ENCODE measurements around the gene RHOC. TPM values are rescaled to one million over a fixed set of nuclear protein-coding genes. Genes with fewer than 3 reads are reported as not detected.

RHOC gene
- total RNA-seq, 2 experiments from 2014 or later: 23.1 to 43.3 TPM

GRCh38 chr1:112703706-112704105 is 3.2 kb downstream of the RHOC start:
- no TSS peak for BruUV-seq (replicated peaks)
- TF ChIP-seq CTCF (conservative IDR thresholded peaks at IDR 0.05; ENCODE audit: low read length): no peak
- TF ChIP-seq EZH2phosphoT487 (IDR thresholded peaks at IDR 0.05; ENCODE audit: borderline replicate concordance, low read depth, low read length): no peak
- no peaks in the 10 kb centered on the region for H3K36me3 ChIP-seq (ENCODE audit: insufficient read depth, low read length)
- intact Hi-C loops (cut with micrococcal nuclease; ENCODE audit: unreplicated experiment): loop anchor here (2.0 kb wide), 1 partner anchor 237 kb away; no protein-coding TSS in a partner anchor
- H3K4me1 ChIP-seq (ENCODE audit: insufficient read depth, low read length, poor library complexity, severe bottlenecking): peaks cover 64% of the 10 kb centered on the region
- no peaks in the 10 kb centered on the region for H3K9me2 ChIP-seq (ENCODE audit: insufficient read depth, low read length)
- no peak overlapping the region for H3K27ac ChIP-seq (ENCODE audit: low read depth, low read length, poor library complexity, severe bottlenecking)
- ChIA-PET CTCF (ENCODE audit: unreplicated experiment) (interaction anchor here (1.5 kb wide), 1 partner anchor 31 kb away, joined by 5 read pairs; no protein-coding TSS in a partner anchor), POLR2A (interaction anchor here (0.5 to 1.4 kb wide), 5 partner anchors 11 to 312 kb away, joined by 3 to 9 read pairs (median 5); partner anchors contain the start of genes PPM1J and ST7L)
- H3K9me3 ChIP-seq (ENCODE audit: low read length): no peaks in the 10 kb centered on the region
- H3K4me2 ChIP-seq (ENCODE audit: low read length): no peak overlapping the region
- no peak for DNase-seq (ENCODE audit: low spot score)
- no peak overlapping the region for H2AFZ ChIP-seq (ENCODE audit: low read length)
- no peak overlapping the region for H3K4me3 ChIP-seq (ENCODE audit: low read depth, low read length, poor library complexity, severe bottlenecking)
- H4K20me1 ChIP-seq (ENCODE audit: insufficient read depth, low read length): no peaks in the 10 kb centered on the region
- H3K79me2 ChIP-seq (ENCODE audit: insufficient read depth, low read depth, low read length): no peaks in the 10 kb centered on the region

GRCh38 chr1:112702420-112703261 is 4.3 kb downstream of the RHOC start:
- ChIA-PET CTCF (ENCODE audit: unreplicated experiment) (no interaction called here), POLR2A (interaction anchor here (0.9 to 1.1 kb wide), 3 partner anchors 13 to 307 kb away, joined by 3 read pairs; partner anchors contain the start of gene CTTNBP2NL)
- H3K4me3 ChIP-seq (ENCODE audit: low read depth, low read length, poor library complexity, severe bottlenecking): no peak overlapping the region
- no peak overlapping the region for H3K4me2 ChIP-seq (ENCODE audit: low read length)
- no peaks in the 10 kb centered on the region for H4K20me1 ChIP-seq (ENCODE audit: insufficient read depth, low read length)
- intact Hi-C loops (cut with micrococcal nuclease; ENCODE audit: unreplicated experiment): no loop called here
- no peaks in the 10 kb centered on the region for H3K36me3 ChIP-seq (ENCODE audit: insufficient read depth, low read length)
- TF ChIP-seq CTCF (conservative IDR thresholded peaks at IDR 0.05; ENCODE audit: low read length): no peak
- no peak for DNase-seq (ENCODE audit: low spot score)
- H3K79me2 ChIP-seq (ENCODE audit: insufficient read depth, low read depth, low read length): no peaks in the 10 kb centered on the region
- no peaks in the 10 kb centered on the region for H3K9me3 ChIP-seq (ENCODE audit: low read length)
- no peaks in the 10 kb centered on the region for H3K9me2 ChIP-seq (ENCODE audit: insufficient read depth, low read length)
- peaks cover 67% of the 10 kb centered on the region for H3K4me1 ChIP-seq (ENCODE audit: insufficient read depth, low read length, poor library complexity, severe bottlenecking)
- no TSS peak for BruUV-seq (replicated peaks)
- no peak overlapping the region for H3K27ac ChIP-seq (ENCODE audit: low read depth, low read length, poor library complexity, severe bottlenecking)
- H2AFZ ChIP-seq (ENCODE audit: low read length): no peak overlapping the region

- Histone ChIP-seq H3K9me2 (ENCODE audit: insufficient read depth, low read length) (no peaks in the 10 kb centered on the region), H3K4me3 (ENCODE audit: low read depth, low read length, poor library complexity, severe bottlenecking) (no peak overlapping the region), H3K4me1 (ENCODE audit: insufficient read depth, low read length, poor library complexity, severe bottlenecking) (peaks cover 67% of the 10 kb centered on the region), H3K36me3 (ENCODE audit: insufficient read depth, low read length) (no peaks in the 10 kb centered on the region), H3K9me3 (ENCODE audit: low read length) (no peaks in the 10 kb centered on the region), H3K79me2 (ENCODE audit: insufficient read depth, low read depth, low read length) (no peaks in the 10 kb centered on the region), H4K20me1 (ENCODE audit: insufficient read depth, low read length) (no peaks in the 10 kb centered on the region), H3K4me2 (ENCODE audit: low read length) (no peak overlapping the region), H2AFZ (ENCODE audit: low read length) (no peak overlapping the region), H3K27ac (ENCODE audit: low read depth, low read length, poor library complexity, severe bottlenecking) (no peak overlapping the region)
- no TSS peak for BruUV-seq (replicated peaks)
- TF ChIP-seq CTCF (conservative IDR thresholded peaks at IDR 0.05; ENCODE audit: low read length) (no peak), EZH2phosphoT487 (IDR thresholded peaks at IDR 0.05; ENCODE audit: borderline replicate concordance, low read depth, low read length) (no peak)
- POLR2A ChIA-PET: interaction anchor here (0.6 to 1.1 kb wide), 4 partner anchors 12 to 340 kb away, joined by 3 read pairs; partner anchors contain the start of gene CTTNBP2NL
- CTCF ChIA-PET (ENCODE audit: unreplicated experiment): no interaction called here
- DNase-seq (ENCODE audit: low spot score): no peak
- intact Hi-C loops (cut with micrococcal nuclease; ENCODE audit: unreplicated experiment): no loop called here
Measured at GRCh38 chr1:112702067-112702395, 4.9 kb downstream of the RHOC start.

All from OCI-LY7 (cell line).